Astrocyte of the spinal cord (primary cell): ENCODE data around the gene TRAFD1.

Experiments
- DNase-seq: peaks from one replicate; pipeline ENCODE4 v3.0.0; 2011; ENCODE audit warnings: low read depth, low spot score
- H3K4me3 ChIP-seq: 2 replicates; pipeline ENCODE4 v1.5.1; 2011; ENCODE audit warnings: low read depth, mild to moderate bottlenecking, low read length, moderate library complexity
- CTCF ChIP-seq: IDR thresholded peaks from 2 replicates; pipeline ENCODE4 v1.5.1; 2012; ENCODE audit warnings: low read depth, mild to moderate bottlenecking, low read length, inconsistent platforms
- in situ Hi-C: cut with HindIII; loops from 2 replicates; pipeline ENCODE4 v1.10.0; 2017; ENCODE audit warnings: low sequenced_read_pairs

The TRAFD1 gene

GRCh38 chr12:112178796-112179195 lies 53.4 kb downstream of the TRAFD1 start:
- no peak overlapping the region for H3K4me3 ChIP-seq
- TF ChIP-seq CTCF, result no peak
- in situ Hi-C loops, result no loop called here
- no peak for DNase-seq

- H3K4me3 ChIP-seq, result no peak overlapping the region
- in situ Hi-C loops, result no loop called here
- TF ChIP-seq CTCF, result no peak
- DNase-seq, result no peak
Measured at GRCh38 chr12:112179341-112179740, 54.0 kb downstream of the TRAFD1 start.

- H3K4me3 ChIP-seq, result no peak overlapping the region
- DNase-seq, result no peak
- no peak for TF ChIP-seq CTCF
- in situ Hi-C loops, result no loop called here
Measured at GRCh38 chr12:112179916-112180315, 54.6 kb downstream of the TRAFD1 start.

GRCh38 chr12:112180422-112180821 lies 55.1 kb downstream of the TRAFD1 start:
- in situ Hi-C loops, result no loop called here
- no peak for TF ChIP-seq CTCF
- no peak for DNase-seq
- no peak overlapping the region for H3K4me3 ChIP-seq

GRCh38 chr12:112182499-112182898 lies 57.1 kb downstream of the TRAFD1 start:
- no peak for TF ChIP-seq CTCF
- H3K4me3 ChIP-seq, result no peak overlapping the region
- DNase-seq, result no peak
- in situ Hi-C loops, result no loop called here

- DNase-seq, result peak; percentile 39
- in situ Hi-C loops, result no loop called here
- no peak for TF ChIP-seq CTCF
- no peak overlapping the region for H3K4me3 ChIP-seq
Measured at GRCh38 chr12:112183141-112184021, 58.0 kb downstream of the TRAFD1 start.
